ENCODE results near the gene PELI3. TPM values are rescaled to one million over a fixed set of nuclear protein-coding genes. Genes with fewer than 3 reads are reported as not detected.

PELI3 gene
- total RNA-seq, 2 donors from 2014 or later, result 12.7 to 20.7 TPM

GRCh38 chr11:66510271-66510989 lies 43.7 kb downstream of the PELI3 start, which contains the start of gene BBS1:
Gene BBS1 (plus strand): TSS chr11:66510635. CDS start chr11:66510660, 25 bp downstream.
- H3K27ac ChIP-seq, result peak within 1 kb of the TSS; percentile 49 to 58
- TF ChIP-seq CTCF (IDR thresholded peaks at IDR 0.05), result peak in 1 of 2 donors; percentile 13
- no peaks in the 10 kb centered on the region for H3K9me3 ChIP-seq
- peak within 1 kb of the TSS; percentile 59 to 74 for H3K4me3 ChIP-seq
- no peaks in the 10 kb centered on the region for H3K27me3 ChIP-seq
- H3K36me3 ChIP-seq, result peaks cover 12% of the 10 kb centered on the region
- peak; percentile 87 for DNase-seq (ENCODE audit: low spot score)
- H3K4me1 ChIP-seq, result peaks cover 0 to 11% of the 10 kb centered on the region in 2 donors

- H3K36me3 ChIP-seq, result peaks cover 14% of the 10 kb centered on the region
- DNase-seq (ENCODE audit: low spot score), result no peak
- H3K27ac ChIP-seq, result peak overlapping the region; percentile 49 to 58
- peak overlapping the region; percentile 59 to 74 for H3K4me3 ChIP-seq
- H3K9me3 ChIP-seq, result no peaks in the 10 kb centered on the region
- H3K27me3 ChIP-seq, result no peaks in the 10 kb centered on the region
- peaks cover 0 to 11% of the 10 kb centered on the region in 2 donors for H3K4me1 ChIP-seq
- TF ChIP-seq CTCF (IDR thresholded peaks at IDR 0.05), result no peak
These were observed 44.3 kb downstream of the PELI3 start for GRCh38 chr11:66510990-66511339.

- H3K4me3 ChIP-seq, result no peak overlapping the region
- TF ChIP-seq CTCF (IDR thresholded peaks at IDR 0.05), result no peak
- peaks cover 0 to 7% of the 10 kb centered on the region in 2 donors for H3K4me1 ChIP-seq
- no peak for DNase-seq (ENCODE audit: low spot score)
- H3K36me3 ChIP-seq, result peaks cover 36% of the 10 kb centered on the region
- no peaks in the 10 kb centered on the region for H3K27me3 ChIP-seq
- H3K27ac ChIP-seq, result peak overlapping the region; percentile 53 to 70
- H3K9me3 ChIP-seq, result no peaks in the 10 kb centered on the region
These were observed 56.9 kb downstream of the PELI3 start for GRCh38 chr11:66523611-66524010.

GRCh38 chr11:66524304-66525040 lies 57.8 kb downstream of the PELI3 start:
- H3K36me3 ChIP-seq, result peaks cover 34% of the 10 kb centered on the region

More at GRCh38 chr11:66524304-66525040, 57.8 kb downstream of the PELI3 start:
- Histone ChIP-seq H3K4me3 (no peak overlapping the region), H3K9me3 (no peaks in the 10 kb centered on the region), H3K4me1 (peaks cover 0 to 7% of the 10 kb centered on the region in 2 donors), H3K27me3 (no peaks in the 10 kb centered on the region), H3K27ac (peak overlapping the region; percentile 43 to 70)
- TF ChIP-seq CTCF (IDR thresholded peaks at IDR 0.05), result no peak
- no peak for DNase-seq (ENCODE audit: low spot score)

Other genes starting within 250 kb of the PELI3 start
- gene KLC2, start 209.2 kb upstream of the PELI3 start, total RNA-seq, result 10 to 100 TPM; 17.7 to 29.6 TPM
- gene RAB1B, start 198.3 kb upstream of the PELI3 start, total RNA-seq, result 100 to 1,000 TPM in 1 of 2 donors, 10 to 100 TPM in 1; 95.6 to 115 TPM
- not detected for gene CNIH2, start 188.7 kb upstream of the PELI3 start, total RNA-seq
- gene YIF1A, start 177.8 kb upstream of the PELI3 start, total RNA-seq, result 100 to 1,000 TPM in 1 of 2 donors, 10 to 100 TPM in 1; 68.1 to 100 TPM
- gene TMEM151A, start 175.0 kb upstream of the PELI3 start, total RNA-seq, result 1 to 10 TPM; 1.4 to 5.5 TPM
- gene CD248, start 149.9 kb upstream of the PELI3 start, total RNA-seq, result 10 to 100 TPM in 1 of 2 donors, 1 to 10 TPM in 1; 7.6 to 10.7 TPM
- 1 to 10 TPM; 1.0 to 5.9 TPM for gene RIN1, start 130.5 kb upstream of the PELI3 start, total RNA-seq
- gene BRMS1, start 121.8 kb upstream of the PELI3 start, total RNA-seq, result 10 to 100 TPM; 19.2 to 33.3 TPM
- gene B4GAT1, start 119.3 kb upstream of the PELI3 start, total RNA-seq, result 10 to 100 TPM; 61.1 to 64.3 TPM
- 10 to 100 TPM; 16.9 to 19.9 TPM for gene SLC29A2, start 95.1 kb upstream of the PELI3 start, total RNA-seq
- under 1 TPM in 1 of 2 donors, not detected in 1; 0.19 TPM for gene NPAS4, start 45.9 kb upstream of the PELI3 start, total RNA-seq
- gene MRPL11, start 28.1 kb upstream of the PELI3 start, total RNA-seq, result 10 to 100 TPM; 33.1 to 54.4 TPM
- 10 to 100 TPM in 1 of 2 donors, 1 to 10 TPM in 1; 8.2 to 11.1 TPM for gene DPP3, start 13.5 kb downstream of the PELI3 start, total RNA-seq
- 10 to 100 TPM; 37.0 to 38.7 TPM for gene BBS1, start 43.7 kb downstream of the PELI3 start, total RNA-seq
- 10 to 100 TPM; 10.9 to 16.5 TPM for gene ZDHHC24, start 79.1 kb downstream of the PELI3 start, total RNA-seq
- gene ACTN3, start 80.0 kb downstream of the PELI3 start, total RNA-seq, result not detected
- gene CTSF, start 101.7 kb downstream of the PELI3 start, total RNA-seq, result 100 to 1,000 TPM in 1 of 2 donors, 10 to 100 TPM in 1; 79.1 to 124 TPM
- under 1 TPM; 0.26 to 0.86 TPM for gene CCDC87, start 126.2 kb downstream of the PELI3 start, total RNA-seq
- gene CCS, start 126.3 kb downstream of the PELI3 start, total RNA-seq, result 10 to 100 TPM; 13.8 to 18.6 TPM
- 10 to 100 TPM; 27.5 to 34.3 TPM for gene RBM14, start 149.7 kb downstream of the PELI3 start, total RNA-seq
- 10 to 100 TPM; 51.4 to 53.8 TPM for gene RBM4, start 171.8 kb downstream of the PELI3 start, total RNA-seq
- 1 to 10 TPM; 9.0 to 9.7 TPM for gene RBM4B, start 211.0 kb downstream of the PELI3 start, total RNA-seq